Raji (cell line): ENCODE results near the gene RCHY1.

Experiments used
- POLR2A ChIP-seq: IDR thresholded peaks from 2 replicates; pipeline ENCODE4 v1.6.1; 2011; ENCODE audit warnings: low read depth, low read length, control low read depth; ENCODE audit not compliant: insufficient read depth

Gene RCHY1

GRCh38 chr4:75514131-75514948 is at the start of gene RCHY1, which contains the start of gene THAP6:
RCHY1 (minus strand) TSS chr4:75514403; CDS start chr4:75514286, 117 bp downstream.
THAP6 (plus strand) TSS chr4:75514473; CDS start chr4:75515453, 980 bp downstream.
- TF ChIP-seq POLR2A: peak; percentile 98

GRCh38 chr4:75561789-75562188 is 47.6 kb upstream of the RCHY1 start:
- TF ChIP-seq POLR2A: no peak

GRCh38 chr4:75557696-75558095 is 43.5 kb upstream of the RCHY1 start:
- no peak for TF ChIP-seq POLR2A

DNA sequence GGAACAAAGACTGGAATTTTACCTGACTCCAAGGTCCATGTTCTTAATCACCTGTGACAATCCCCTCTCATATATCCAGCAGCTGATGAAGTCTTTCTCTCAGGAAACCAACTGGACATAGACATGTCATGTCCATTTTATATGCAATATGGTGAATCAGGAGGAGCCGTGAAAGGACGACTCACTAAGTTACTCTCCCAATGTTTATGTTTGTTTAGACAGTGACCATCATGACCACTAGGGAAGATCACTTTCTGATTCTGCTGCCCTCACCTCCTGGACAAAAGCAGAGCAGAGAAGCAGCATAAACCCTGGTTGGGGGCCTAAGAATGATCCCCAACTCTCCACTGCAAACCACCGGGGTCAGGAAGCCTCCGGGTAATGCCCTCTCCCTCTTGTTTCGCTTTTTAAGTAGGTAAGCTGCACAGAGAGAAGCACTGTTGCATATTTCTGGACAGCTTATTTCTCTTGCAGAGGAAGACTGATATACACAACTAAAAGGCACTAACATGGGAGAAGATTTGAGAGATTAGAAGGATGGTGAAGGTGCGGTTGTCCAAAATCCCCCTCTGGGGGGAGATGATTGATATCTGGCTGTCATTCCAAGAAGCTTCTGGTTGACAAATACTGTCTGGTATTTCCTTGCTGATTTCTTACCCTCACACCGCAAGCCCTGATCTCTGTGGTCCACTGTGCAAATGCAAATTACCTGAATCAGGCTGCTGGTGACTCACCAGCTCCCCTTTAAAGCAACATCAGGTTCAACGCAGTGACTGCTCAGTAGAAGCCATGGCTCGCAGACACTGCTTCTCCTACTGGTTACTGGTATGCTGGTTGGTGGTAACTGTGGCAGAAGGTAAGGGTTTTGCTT is 41.3 kb upstream of the RCHY1 start, which contains the start of gene ODAPH:
Gene ODAPH (plus strand): TSS at position 773 of the 871 bp plus-strand sequence. CDS start 17 bp downstream, at position 790.
- no peak for TF ChIP-seq POLR2A

GRCh38 chr4:75552452-75552851 is 38.2 kb upstream of the RCHY1 start:
- TF ChIP-seq POLR2A: no peak

DNA sequence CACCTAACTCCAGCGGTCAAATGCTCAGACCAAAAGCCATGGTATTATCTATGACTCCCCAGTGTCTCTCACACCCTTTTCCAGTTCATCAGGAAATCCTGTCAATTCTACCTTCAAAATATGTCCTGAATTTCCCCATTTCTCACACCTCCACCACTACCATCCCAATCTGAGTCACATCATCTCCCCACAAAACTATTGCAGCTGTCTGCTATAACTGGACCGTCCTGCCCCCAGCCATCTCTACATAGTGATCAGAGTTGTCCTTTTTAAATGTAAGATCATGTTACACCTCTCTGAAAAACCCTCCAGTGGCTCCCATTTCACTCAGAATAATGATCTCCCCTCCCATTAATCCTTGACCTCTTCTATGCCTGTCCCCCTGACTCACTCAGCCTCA is 34.8 kb upstream of the RCHY1 start:
- TF ChIP-seq POLR2A: no peak

- no peak for TF ChIP-seq POLR2A
Measured at GRCh38 chr4:75547647-75548387, 33.6 kb upstream of the RCHY1 start.

GRCh38 chr4:75545526-75545925 is 31.3 kb upstream of the RCHY1 start:
- TF ChIP-seq POLR2A: no peak

DNA sequence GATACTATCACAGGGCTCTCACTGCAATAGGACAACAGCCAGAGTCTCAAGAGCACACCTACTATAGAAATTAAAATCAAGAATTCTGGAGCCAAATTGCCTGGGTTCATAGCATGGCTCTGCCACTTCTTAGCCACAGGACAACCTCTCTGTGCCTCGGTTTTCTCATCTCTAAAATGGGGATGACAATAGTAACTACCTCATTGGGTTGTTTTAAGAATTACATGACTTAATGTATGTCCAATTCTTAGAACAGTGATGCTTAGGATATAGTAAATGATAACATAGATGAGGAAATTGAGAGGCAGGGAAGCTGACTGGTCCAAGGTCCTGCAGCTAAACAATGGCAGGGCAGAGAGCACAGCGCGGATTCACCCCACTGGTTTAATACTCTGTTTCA is 30.7 kb upstream of the RCHY1 start:
- TF ChIP-seq POLR2A: no peak

DNA sequence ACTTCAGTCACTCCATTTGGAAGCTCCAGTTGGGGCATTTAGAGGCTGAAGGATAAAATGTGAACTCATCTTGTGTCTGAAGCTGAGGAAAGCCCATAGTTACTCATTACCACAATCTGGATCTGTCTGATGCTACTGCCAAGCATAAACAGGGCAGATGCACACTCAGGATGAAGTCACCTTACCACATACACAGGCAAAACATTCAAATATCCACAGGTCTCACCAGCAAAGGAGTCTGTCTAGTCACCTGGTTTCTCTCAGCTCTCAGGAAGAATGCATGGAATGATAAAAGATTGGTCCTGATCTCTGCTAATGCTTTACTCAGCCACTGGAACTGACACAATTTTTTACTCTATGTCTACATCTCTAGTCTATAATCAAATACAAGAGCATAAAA is 28.6 kb upstream of the RCHY1 start:
- no peak for TF ChIP-seq POLR2A

DNA sequence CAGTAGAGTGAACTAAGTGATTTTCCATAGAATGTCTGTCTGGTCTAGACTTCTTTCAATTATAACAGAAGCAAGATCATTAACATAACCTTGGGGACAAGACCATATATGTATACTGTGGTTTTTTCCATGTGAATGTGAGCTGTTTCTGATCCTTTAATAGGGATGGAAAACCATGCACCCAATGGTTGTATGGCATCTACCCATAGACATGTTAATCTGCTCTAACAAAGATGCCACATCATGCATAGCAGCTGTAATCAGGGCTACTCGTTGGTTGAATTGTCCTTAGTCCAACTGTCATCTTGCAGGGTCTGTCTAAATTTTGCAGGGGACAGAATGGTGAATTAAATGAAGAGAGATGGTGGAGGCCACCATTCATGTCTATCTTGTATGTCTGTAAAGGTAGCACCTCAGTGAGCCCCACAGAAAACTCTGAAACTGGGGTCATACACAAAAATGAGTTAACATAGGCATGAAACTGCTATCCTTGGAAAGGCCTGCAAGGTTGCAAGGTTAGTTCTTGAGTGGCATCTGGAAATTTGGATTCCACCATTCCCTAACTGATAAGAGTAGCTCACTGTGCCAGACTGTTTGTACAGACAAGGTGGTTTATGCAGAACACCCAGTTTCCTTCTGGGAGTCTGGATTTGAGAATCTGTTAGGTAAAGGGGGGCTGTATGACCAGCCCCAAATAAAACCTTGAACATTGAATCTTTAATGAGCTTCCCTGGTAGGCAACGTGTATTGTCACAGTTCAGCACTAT is 16.5 kb upstream of the RCHY1 start:
- TF ChIP-seq POLR2A: no peak

DNA sequence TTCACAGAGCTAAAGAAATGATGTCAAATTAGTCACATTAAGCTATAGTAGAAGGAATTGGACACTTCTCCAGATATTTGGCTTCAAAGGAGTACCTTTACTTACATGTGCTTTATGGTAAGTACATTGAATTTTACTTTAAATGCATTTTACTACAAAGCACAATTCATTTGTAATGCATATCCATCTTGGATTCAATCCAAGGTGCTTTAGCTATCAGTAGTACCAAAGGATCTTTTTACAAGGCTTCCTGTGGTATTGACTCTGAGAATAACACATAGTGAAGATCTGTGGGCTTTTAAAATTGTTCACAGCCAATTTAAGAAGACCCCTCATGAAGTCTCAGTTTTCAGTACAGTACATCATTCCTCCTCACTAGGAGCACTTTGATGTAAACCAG is 13.3 kb upstream of the RCHY1 start:
- no peak for TF ChIP-seq POLR2A

DNA sequence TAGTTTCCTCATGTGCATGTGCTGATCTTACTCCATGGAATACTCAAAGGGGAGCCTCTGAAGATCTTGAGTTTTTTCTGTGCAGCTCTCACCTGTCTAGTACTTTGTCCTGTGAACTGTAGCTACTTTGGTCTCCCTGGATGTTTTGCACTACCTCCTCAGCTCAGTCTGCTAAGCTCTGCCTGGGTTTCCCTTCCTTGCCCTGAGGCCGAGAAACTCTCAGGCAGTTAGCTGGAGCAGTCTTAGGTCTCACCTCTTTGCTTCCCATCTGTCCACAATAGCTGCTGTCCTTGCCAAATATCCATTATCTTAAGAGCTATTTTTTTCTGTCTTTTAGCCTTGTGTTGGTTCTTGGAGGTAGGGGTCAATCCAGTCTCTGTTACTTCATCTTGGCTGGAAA is 11.7 kb upstream of the RCHY1 start:
- TF ChIP-seq POLR2A: no peak

DNA sequence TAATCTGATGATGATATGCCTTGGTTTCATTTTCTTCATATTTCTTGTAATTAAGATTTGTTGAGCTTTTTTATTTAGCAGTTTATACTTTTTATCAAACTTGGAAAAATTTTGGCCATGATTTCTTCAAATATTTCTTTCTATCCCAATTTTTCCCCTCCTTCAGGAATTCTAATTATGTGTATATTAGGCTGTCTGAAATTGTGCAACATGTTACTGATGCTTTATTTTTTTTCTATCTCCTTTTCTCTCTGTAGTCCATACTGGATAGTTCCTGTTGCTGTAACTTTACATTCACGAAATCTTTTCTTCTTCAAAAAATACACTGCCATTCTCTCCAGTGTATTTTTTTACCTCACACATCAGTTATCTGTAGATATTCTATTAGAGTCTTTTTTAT is 10.9 kb upstream of the RCHY1 start:
- TF ChIP-seq POLR2A: no peak
